Ovary (tissue), 3 donors: Measurements from ENCODE around the gene CCDC154.

Experiments used
- EP300 ChIP-seq: sonication (generic); formaldehyde crosslinking; IDR thresholded peaks from one replicate; pipeline ENCODE4 v1.6.1; 2017; ENCODE audit warnings: antibody characterized with exemption
- POLR2A ChIP-seq: fragments of 450-650 bp; IDR thresholded peaks from one replicate; pipeline ENCODE4 v1.6.1; 2017; ENCODE audit warnings: antibody characterized with exemption, mild to moderate bottlenecking, moderate library complexity
- TF ChIP-seq, protein P1 (sequence below), 3 donors: fragments of 450-650 bp in 2 of 3; fragments of 200-600 bp in 1 of 3; IDR thresholded peaks; one replicate each; pipeline versions ENCODE4 v1.5.1 to v1.8.0; 2016 to 2022; ENCODE audit warnings: antibody characterized with exemption in 3 of 3, mild to moderate bottlenecking in 1 of 3
- donor health status: DM: no; HTN: no; CAD: no.

DNA sequence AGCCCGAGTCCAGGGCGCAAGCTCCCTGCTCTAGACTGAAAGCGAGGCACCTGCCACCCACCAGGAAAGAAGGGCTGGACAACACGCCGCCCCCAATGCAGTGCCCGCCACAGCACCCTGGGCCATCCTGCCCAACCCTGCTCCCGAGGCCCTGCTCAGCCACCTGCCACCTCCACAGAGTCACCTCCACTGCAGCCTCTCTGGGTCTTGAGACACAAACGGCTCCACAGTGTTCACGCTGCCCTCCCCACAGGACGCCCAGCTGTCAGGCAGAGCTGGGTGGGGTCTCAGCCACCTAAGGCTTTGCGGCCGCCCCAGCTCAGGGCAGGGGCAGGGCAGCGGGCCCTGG, 21.2 kb upstream of the CCDC154 start:
- TF ChIP-seq, protein P1, sequence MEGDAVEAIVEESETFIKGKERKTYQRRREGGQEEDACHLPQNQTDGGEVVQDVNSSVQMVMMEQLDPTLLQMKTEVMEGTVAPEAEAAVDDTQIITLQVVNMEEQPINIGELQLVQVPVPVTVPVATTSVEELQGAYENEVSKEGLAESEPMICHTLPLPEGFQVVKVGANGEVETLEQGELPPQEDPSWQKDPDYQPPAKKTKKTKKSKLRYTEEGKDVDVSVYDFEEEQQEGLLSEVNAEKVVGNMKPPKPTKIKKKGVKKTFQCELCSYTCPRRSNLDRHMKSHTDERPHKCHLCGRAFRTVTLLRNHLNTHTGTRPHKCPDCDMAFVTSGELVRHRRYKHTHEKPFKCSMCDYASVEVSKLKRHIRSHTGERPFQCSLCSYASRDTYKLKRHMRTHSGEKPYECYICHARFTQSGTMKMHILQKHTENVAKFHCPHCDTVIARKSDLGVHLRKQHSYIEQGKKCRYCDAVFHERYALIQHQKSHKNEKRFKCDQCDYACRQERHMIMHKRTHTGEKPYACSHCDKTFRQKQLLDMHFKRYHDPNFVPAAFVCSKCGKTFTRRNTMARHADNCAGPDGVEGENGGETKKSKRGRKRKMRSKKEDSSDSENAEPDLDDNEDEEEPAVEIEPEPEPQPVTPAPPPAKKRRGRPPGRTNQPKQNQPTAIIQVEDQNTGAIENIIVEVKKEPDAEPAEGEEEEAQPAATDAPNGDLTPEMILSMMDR (IDR thresholded peaks at IDR 0.05) = no peak
- TF ChIP-seq POLR2A (no peak), EP300 (no peak)
